Measurements from ENCODE around the gene SNRPN.
"Not testable (repeated sequence)": the region's sequence is repeated elsewhere in the genome, so short reads cannot be mapped to it uniquely, and the experiment has no call there.

The SNRPN gene

DNA sequence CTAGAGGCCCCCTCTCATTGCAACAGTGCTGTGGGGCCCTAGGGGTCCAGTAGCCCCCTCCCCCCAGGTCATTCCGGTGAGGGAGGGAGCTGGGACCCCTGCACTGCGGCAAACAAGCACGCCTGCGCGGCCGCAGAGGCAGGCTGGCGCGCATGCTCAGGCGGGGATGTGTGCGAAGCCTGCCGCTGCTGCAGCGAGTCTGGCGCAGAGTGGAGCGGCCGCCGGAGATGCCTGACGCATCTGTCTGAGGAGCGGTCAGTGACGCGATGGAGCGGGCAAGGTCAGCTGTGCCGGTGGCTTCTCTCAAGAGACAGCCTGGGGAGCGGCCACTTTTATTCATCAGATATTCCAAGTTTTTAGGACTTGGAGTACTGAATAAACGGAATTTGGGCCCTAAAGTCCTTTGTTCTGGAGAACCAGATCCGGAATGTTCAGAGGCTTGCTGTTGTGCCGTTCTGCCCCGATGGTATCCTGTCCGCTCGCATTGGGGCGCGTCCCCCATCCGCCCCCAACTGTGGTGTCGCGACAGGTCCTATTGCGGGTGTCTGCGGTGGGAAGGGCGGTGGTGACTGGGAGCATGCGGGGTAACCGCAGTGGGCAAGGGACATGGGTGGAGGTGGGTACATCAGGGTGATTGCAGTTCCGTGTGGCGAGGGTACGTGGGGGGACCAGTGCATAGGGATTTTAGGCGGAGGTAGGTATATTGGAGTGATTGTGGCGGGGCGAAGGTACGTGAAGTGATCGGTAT, at the start of gene SNRPN, which contains the start of gene SNURF:
Gene SNRPN (plus strand): TSS at position 205 of the 748 bp plus-strand sequence. CDS start 19,467 bp downstream, outside the sequence.
Gene SNURF (plus strand): TSS at position 205 of the 748 bp plus-strand sequence. CDS start 62 bp downstream, at position 267.
- H3K4me3 ChIP-seq (ENCODE audit: low read length): peak within 1 kb of the TSS; percentile 83
- DNase-seq (ENCODE audit: low read depth): peak; percentile 75
- TF ChIP-seq, protein P1, sequence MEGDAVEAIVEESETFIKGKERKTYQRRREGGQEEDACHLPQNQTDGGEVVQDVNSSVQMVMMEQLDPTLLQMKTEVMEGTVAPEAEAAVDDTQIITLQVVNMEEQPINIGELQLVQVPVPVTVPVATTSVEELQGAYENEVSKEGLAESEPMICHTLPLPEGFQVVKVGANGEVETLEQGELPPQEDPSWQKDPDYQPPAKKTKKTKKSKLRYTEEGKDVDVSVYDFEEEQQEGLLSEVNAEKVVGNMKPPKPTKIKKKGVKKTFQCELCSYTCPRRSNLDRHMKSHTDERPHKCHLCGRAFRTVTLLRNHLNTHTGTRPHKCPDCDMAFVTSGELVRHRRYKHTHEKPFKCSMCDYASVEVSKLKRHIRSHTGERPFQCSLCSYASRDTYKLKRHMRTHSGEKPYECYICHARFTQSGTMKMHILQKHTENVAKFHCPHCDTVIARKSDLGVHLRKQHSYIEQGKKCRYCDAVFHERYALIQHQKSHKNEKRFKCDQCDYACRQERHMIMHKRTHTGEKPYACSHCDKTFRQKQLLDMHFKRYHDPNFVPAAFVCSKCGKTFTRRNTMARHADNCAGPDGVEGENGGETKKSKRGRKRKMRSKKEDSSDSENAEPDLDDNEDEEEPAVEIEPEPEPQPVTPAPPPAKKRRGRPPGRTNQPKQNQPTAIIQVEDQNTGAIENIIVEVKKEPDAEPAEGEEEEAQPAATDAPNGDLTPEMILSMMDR (IDR thresholded peaks at IDR 0.05; ENCODE audit: insufficient read depth, low read depth, low read length, missing control alignments): no peak

DNA sequence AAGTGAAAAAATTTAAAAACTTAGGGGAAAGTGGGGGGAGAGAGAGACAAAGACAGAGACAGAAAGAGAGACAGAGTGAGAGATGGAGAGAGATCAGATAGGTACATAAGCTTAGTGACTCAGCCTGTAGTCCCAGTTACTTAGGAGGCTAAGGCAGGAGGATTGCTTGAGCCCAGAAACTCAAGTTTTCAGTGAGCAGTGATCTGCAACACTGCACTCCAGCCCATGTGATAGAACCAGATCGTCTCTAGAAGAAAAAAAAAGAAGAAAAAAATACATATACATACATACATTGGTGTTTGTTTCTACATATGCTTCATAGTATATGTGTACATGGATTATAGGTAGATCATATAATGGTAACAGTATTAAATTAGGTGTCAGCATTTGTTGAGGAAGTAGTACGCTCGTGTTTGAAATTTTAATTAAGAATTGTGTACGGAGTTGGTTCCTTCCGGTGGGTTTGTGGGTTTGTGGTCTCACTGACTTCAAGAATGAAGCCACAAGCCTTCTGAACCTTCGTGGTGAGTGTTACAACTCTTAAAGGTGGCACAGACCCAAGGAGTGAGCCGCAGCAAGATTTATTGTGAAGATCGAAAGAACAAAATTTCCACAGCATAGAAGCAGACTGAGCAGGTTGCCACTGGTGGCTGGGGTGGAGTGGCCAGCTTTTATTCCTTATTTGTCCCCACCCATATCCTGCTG, 38.3 kb upstream of the SNRPN start:
- TF ChIP-seq, protein P1 (IDR thresholded peaks at IDR 0.05; ENCODE audit: insufficient read depth, low read depth, low read length, missing control alignments): no peak
- no peak for DNase-seq (ENCODE audit: low read depth)
- H3K4me3 ChIP-seq (ENCODE audit: low read length): no peak overlapping the region

DNA sequence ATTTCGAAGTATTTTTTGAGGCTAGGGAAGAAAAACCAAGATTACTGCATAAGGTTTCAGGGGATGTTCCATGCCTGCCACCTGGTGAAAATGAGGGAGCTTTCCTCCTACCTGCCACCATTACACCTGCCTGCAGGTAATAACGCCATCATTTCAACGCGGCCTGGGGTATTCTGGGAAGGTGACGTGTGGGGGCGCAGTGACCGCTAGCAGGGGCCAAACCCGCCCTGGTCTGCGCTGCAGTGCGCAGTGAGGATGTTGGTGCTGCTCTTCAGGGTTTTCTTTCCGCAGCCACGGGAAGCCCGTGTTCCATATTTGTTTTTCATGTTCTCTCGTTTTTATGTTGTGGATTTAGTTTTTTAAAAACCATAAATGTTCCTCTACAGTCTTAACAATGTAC, 37.4 kb upstream of the SNRPN start:
- TF ChIP-seq, protein P1 (IDR thresholded peaks at IDR 0.05; ENCODE audit: insufficient read depth, low read depth, low read length, missing control alignments): no peak
- no peak overlapping the region for H3K4me3 ChIP-seq (ENCODE audit: low read length)
- no peak for DNase-seq (ENCODE audit: low read depth)

GRCh38 chr15:24919446-24919845, 35.3 kb upstream of the SNRPN start:
- no peak overlapping the region for H3K4me3 ChIP-seq (ENCODE audit: low read length)
- TF ChIP-seq, protein P1 (IDR thresholded peaks at IDR 0.05; ENCODE audit: insufficient read depth, low read depth, low read length, missing control alignments): no peak
- DNase-seq (ENCODE audit: low read depth): peak; percentile 10

DNA sequence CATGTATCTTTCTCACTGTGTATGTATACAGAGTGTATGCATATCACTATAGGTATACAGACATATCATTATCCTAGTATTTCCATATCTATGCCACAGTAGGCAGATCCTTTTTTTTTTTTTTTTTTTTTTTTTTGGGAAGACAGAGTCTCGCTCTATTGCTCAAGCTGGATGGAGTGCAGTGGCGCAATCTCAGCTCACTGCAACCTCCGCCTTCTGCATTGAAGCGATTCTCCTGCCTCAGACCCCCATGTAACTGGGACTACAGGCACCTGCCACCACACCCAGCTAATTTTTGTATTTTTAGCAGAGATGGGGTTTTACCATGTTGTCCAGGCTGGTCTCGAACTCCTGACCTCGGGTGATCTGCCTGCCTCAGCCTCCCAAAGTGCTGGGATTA, 32.0 kb upstream of the SNRPN start:
- not testable (repeated sequence) for H3K4me3 ChIP-seq (ENCODE audit: low read length); DNase-seq (ENCODE audit: low read depth)

- TF ChIP-seq, protein P1 (IDR thresholded peaks at IDR 0.05; ENCODE audit: insufficient read depth, low read depth, low read length, missing control alignments): no peak
- H3K4me3 ChIP-seq (ENCODE audit: low read length): no peak overlapping the region
- no peak for DNase-seq (ENCODE audit: low read depth)
Observed at GRCh38 chr15:24924153-24924552, 30.6 kb upstream of the SNRPN start.

- TF ChIP-seq, protein P1 (IDR thresholded peaks at IDR 0.05; ENCODE audit: insufficient read depth, low read depth, low read length, missing control alignments): no peak
- DNase-seq (ENCODE audit: low read depth): no peak
- no peak overlapping the region for H3K4me3 ChIP-seq (ENCODE audit: low read length)
Observed at GRCh38 chr15:24924621-24925020, 30.2 kb upstream of the SNRPN start.

DNA sequence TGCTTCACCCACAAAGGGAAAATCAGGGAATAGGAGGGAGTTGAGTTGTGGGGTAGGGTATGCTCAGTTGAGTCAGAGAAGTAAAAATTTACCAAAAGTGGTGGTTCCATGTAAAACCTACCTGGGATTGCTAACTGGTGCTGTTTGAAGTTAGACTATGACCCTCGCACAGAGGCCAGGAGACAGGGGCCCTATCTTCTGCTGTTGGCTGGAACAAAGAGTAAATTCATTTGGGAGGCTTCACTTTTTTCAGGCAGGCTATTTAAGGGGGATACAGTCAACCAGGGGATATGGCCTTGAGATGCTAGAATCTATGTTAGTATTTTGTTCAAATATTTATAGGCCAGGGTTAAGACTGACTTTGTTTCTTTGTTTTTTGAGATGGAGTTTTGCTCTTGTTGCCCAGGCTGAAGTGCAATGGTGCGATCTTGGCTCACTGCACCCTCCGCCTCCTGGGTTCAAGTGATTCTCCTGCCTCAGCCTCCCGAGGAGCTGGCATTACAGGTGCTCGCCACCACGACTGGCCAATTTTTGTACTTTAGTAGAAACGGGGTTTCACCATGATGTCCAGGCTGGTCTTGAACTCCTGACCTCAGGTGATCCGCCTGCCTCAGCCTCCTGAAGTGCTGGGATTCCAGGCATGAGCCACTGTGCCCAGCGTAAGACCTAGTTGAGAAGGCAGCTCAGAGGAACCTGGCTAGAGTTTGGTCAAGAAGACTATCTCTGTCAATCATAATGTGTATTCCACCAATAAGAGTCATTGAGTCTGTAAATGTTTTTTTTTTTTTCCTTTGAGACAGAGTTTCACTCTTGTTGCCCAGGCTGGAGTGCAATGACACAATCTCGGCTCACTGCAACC, 22.7 kb upstream of the SNRPN start:
- DNase-seq (ENCODE audit: low read depth); H3K4me3 ChIP-seq (ENCODE audit: low read length): not testable (repeated sequence)
